SU-DHL-6 (cell line): ENCODE data around the gene NKAIN4.

ENCODE experiments used
- EZH2phosphoT487 ChIP-seq: fragments of 200-600 bp; sonication (generic), shearing (Covaris generic); conservative IDR thresholded peaks from 2 replicates; pipeline ENCODE4 v1.6.1; 2018; ENCODE audit warnings: mild to moderate bottlenecking, antibody characterized with exemption, low read length, moderate library complexity, mixed read lengths
- TF ChIP-seq, protein P1 (sequence below): fragments of 200-600 bp; sonication (generic); IDR thresholded peaks from one replicate; pipeline ENCODE4 v1.5.1; 2017; ENCODE audit warnings: antibody characterized with exemption, mild to moderate bottlenecking, low read length, moderate library complexity; ENCODE audit not compliant: insufficient read depth, poor library complexity, severe bottlenecking

DNA sequence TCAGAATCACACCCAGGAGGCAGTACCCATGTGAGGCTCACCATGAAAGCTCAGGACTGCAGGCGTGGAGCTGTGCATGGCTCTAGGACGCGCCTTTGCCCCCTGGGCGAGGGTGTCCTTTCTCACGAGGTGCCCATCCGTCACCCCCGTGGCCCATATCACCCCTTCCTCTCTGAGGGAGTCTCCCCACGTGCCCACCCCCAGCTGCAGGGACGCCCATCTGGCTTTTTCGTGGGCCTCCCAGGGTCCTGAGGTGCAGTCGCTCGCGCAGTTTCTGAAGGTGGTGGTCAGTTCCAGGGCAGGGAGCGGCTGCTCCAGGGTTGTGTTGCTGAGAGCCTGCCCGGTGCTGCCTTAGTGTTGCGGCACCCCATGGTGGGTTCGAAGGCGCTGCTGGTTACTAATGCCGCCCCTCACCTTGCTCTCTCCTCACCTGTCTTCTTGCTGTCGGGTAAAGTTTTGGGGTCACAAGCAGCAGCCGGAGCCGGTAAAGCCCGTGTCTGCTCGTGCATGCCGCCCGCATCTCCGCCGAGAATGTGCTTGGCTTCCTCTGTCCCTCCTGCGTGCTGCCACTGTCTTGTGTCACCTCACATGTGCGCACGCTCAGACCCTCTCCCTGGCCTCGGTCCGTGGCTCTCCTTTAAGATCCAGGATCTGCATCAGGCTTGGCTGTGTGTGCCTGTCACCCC, 29.3 kb upstream of the NKAIN4 start:
- TF ChIP-seq, protein P1, sequence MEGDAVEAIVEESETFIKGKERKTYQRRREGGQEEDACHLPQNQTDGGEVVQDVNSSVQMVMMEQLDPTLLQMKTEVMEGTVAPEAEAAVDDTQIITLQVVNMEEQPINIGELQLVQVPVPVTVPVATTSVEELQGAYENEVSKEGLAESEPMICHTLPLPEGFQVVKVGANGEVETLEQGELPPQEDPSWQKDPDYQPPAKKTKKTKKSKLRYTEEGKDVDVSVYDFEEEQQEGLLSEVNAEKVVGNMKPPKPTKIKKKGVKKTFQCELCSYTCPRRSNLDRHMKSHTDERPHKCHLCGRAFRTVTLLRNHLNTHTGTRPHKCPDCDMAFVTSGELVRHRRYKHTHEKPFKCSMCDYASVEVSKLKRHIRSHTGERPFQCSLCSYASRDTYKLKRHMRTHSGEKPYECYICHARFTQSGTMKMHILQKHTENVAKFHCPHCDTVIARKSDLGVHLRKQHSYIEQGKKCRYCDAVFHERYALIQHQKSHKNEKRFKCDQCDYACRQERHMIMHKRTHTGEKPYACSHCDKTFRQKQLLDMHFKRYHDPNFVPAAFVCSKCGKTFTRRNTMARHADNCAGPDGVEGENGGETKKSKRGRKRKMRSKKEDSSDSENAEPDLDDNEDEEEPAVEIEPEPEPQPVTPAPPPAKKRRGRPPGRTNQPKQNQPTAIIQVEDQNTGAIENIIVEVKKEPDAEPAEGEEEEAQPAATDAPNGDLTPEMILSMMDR, result no peak
- no peak for TF ChIP-seq EZH2phosphoT487
